HG02981 (cell line): ENCODE results near the gene SV2C.

Source experiments
- ATAC-seq: cut with Tn5 transposase; IDR thresholded peaks from one replicate; pipeline ENCODE4 v1.9.1; 2021; ENCODE audit warnings: mild to moderate bottlenecking, moderate library complexity; ENCODE audit not compliant: unreplicated experiment

The SV2C gene

GRCh38 chr5:76196886-76197489, 113.8 kb downstream of the SV2C start:
- ATAC-seq: no peak

GRCh38 chr5:76197726-76198125, 114.5 kb downstream of the SV2C start:
- ATAC-seq: no peak

GRCh38 chr5:76199336-76200318, 116.4 kb downstream of the SV2C start:
- ATAC-seq: no peak

GRCh38 chr5:76202182-76202581, 119.0 kb downstream of the SV2C start:
- no peak for ATAC-seq

- no peak for ATAC-seq
These were observed 121.0 kb downstream of the SV2C start for GRCh38 chr5:76204191-76204590.

GRCh38 chr5:76204713-76205112, 121.5 kb downstream of the SV2C start:
- no peak for ATAC-seq

- ATAC-seq: no peak
These were observed 123.9 kb downstream of the SV2C start for GRCh38 chr5:76207120-76207519.

- no peak for ATAC-seq
These were observed 126.1 kb downstream of the SV2C start for GRCh38 chr5:76209297-76209696.

GRCh38 chr5:76210946-76211345, 127.8 kb downstream of the SV2C start:
- no peak for ATAC-seq

GRCh38 chr5:76213858-76214257, 130.7 kb downstream of the SV2C start:
- no peak for ATAC-seq

- no peak for ATAC-seq
These were observed 133.6 kb downstream of the SV2C start for GRCh38 chr5:76216748-76217147.

GRCh38 chr5:76219636-76220035, 136.5 kb downstream of the SV2C start:
- no peak for ATAC-seq

GRCh38 chr5:76221311-76221710, 138.1 kb downstream of the SV2C start:
- no peak for ATAC-seq

- ATAC-seq: no peak
These were observed 139.1 kb downstream of the SV2C start for GRCh38 chr5:76222318-76222717.

- ATAC-seq: no peak
These were observed 140.5 kb downstream of the SV2C start for GRCh38 chr5:76223696-76224095.

GRCh38 chr5:76224898-76225297, 141.7 kb downstream of the SV2C start:
- no peak for ATAC-seq

- no peak for ATAC-seq
These were observed 142.2 kb downstream of the SV2C start for GRCh38 chr5:76225336-76225735.

GRCh38 chr5:76229900-76230299, 146.7 kb downstream of the SV2C start:
- ATAC-seq: no peak

- ATAC-seq: no peak
These were observed 147.6 kb downstream of the SV2C start for GRCh38 chr5:76230711-76231285.

GRCh38 chr5:76234665-76235064, 151.5 kb downstream of the SV2C start:
- no peak for ATAC-seq

- no peak for ATAC-seq
These were observed 153.5 kb downstream of the SV2C start for GRCh38 chr5:76236684-76237083.

- no peak for ATAC-seq
These were observed 157.2 kb downstream of the SV2C start for GRCh38 chr5:76240336-76240735.
